ENCODE data around the gene PFDN1. TPM values are rescaled to one million over a fixed set of nuclear protein-coding genes. Genes with fewer than 3 reads are reported as not detected.
A peak's percentile ranks its signal among the peaks of the same experiment; 100 is the strongest.

Gene PFDN1
- total and polyA plus RNA-seq, 2 experiments from 2014 or later, result 84.1 to 98.0 TPM

GRCh38 chr5:140243706-140244250 lies 59.1 kb downstream of the PFDN1 start:
- DNase-seq (ENCODE audit: low spot score), result no peak
- no peak for TF ChIP-seq CTCF (IDR thresholded peaks at IDR 0.05; ENCODE audit: poor library complexity)
- no peak for TF ChIP-seq EZH2 (IDR thresholded peaks at IDR 0.05; ENCODE audit: borderline replicate concordance)
- no peak for TF ChIP-seq EZH2phosphoT487 (IDR thresholded peaks at IDR 0.05; ENCODE audit: low read depth, severe bottlenecking, unreplicated experiment)
- 96% methylated on average over 4 of the region's 4 CpGs for WGBS (ENCODE audit: low lambda C conversion rate, missing lambda C conversion rate)

GRCh38 chr5:140242890-140243585 lies 59.9 kb downstream of the PFDN1 start:
- Histone ChIP-seq H3K9me2 (replicated peaks; ENCODE audit: insufficient read depth) (no peaks in the 10 kb centered on the region), H3K36me3 (replicated peaks; ENCODE audit: insufficient read depth, low read depth) (no peaks in the 10 kb centered on the region), H2AFZ (no peak overlapping the region), H3K9me3 (ENCODE audit: low read depth) (no peaks in the 10 kb centered on the region), H4K20me1 (ENCODE audit: insufficient read depth, poor library complexity, severe bottlenecking) (peaks cover 10% of the 10 kb centered on the region), H3K27me3 (no peaks in the 10 kb centered on the region), H3K4me1 (ENCODE audit: insufficient read depth) (peaks cover 27% of the 10 kb centered on the region), H3K4me3 (no peak overlapping the region), H3K27ac (peak overlapping the region; percentile 91), H3K79me2 (peaks cover 11% of the 10 kb centered on the region), H3K4me2 (no peak overlapping the region)
- no peak for DNase-seq (ENCODE audit: low spot score)
- 92% methylated on average over 4 of the region's 4 CpGs for WGBS (ENCODE audit: low lambda C conversion rate, missing lambda C conversion rate)
- TF ChIP-seq EZH2phosphoT487 (IDR thresholded peaks at IDR 0.05; ENCODE audit: low read depth, severe bottlenecking, unreplicated experiment) (no peak), EZH2 (IDR thresholded peaks at IDR 0.05; ENCODE audit: borderline replicate concordance) (no peak), CTCF (IDR thresholded peaks at IDR 0.05; ENCODE audit: poor library complexity) (no peak)

More at GRCh38 chr5:140243706-140244250, 59.1 kb downstream of the PFDN1 start:
- H3K27ac ChIP-seq, result peak overlapping the region; percentile 22
- H3K27me3 ChIP-seq, result no peaks in the 10 kb centered on the region
- peaks cover 10% of the 10 kb centered on the region for H4K20me1 ChIP-seq (ENCODE audit: insufficient read depth, poor library complexity, severe bottlenecking)
- no peak overlapping the region for H3K4me2 ChIP-seq
- peaks cover 27% of the 10 kb centered on the region for H3K4me1 ChIP-seq (ENCODE audit: insufficient read depth)
- H3K79me2 ChIP-seq, result peaks cover 16% of the 10 kb centered on the region
- H3K36me3 ChIP-seq (replicated peaks; ENCODE audit: insufficient read depth, low read depth), result no peaks in the 10 kb centered on the region
- H3K9me2 ChIP-seq (replicated peaks; ENCODE audit: insufficient read depth), result no peaks in the 10 kb centered on the region
- H3K4me3 ChIP-seq, result no peak overlapping the region
- no peak overlapping the region for H2AFZ ChIP-seq
- H3K9me3 ChIP-seq (ENCODE audit: low read depth), result no peaks in the 10 kb centered on the region

DNA sequence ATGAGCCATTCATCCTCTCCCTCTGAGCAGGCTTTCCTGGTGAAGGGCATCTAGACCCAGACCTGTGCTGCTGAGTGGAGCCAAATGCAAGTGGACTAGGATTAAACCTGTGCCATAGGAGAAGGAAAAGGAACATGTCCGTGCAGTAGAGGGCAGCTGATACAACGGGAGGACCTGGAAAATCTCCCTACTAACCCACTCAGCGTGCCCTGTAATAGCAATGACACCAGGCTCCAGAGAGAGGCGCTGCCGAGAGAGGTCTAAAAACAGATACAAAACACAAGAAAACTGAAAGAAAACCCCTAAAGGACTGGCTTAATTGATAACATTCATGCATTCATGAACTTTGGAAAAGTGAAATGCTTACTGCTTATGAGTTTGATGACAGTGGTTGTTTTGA lies 60.8 kb downstream of the PFDN1 start:
- H3K27ac ChIP-seq, result peak overlapping the region; percentile 91
- peaks cover 27% of the 10 kb centered on the region for H3K4me1 ChIP-seq (ENCODE audit: insufficient read depth)
- peaks cover 7% of the 10 kb centered on the region for H3K79me2 ChIP-seq
- H3K36me3 ChIP-seq (replicated peaks; ENCODE audit: insufficient read depth, low read depth), result no peaks in the 10 kb centered on the region
- TF ChIP-seq EZH2phosphoT487 (IDR thresholded peaks at IDR 0.05; ENCODE audit: low read depth, severe bottlenecking, unreplicated experiment) (no peak), CTCF (IDR thresholded peaks at IDR 0.05; ENCODE audit: poor library complexity) (no peak), EZH2 (IDR thresholded peaks at IDR 0.05; ENCODE audit: borderline replicate concordance) (no peak)
- DNase-seq (ENCODE audit: low spot score), result no peak
- no peak overlapping the region for H3K4me3 ChIP-seq
- no peaks in the 10 kb centered on the region for H3K9me3 ChIP-seq (ENCODE audit: low read depth)
- peaks cover 3% of the 10 kb centered on the region for H4K20me1 ChIP-seq (ENCODE audit: insufficient read depth, poor library complexity, severe bottlenecking)
- H3K9me2 ChIP-seq (replicated peaks; ENCODE audit: insufficient read depth), result no peaks in the 10 kb centered on the region
- H3K4me2 ChIP-seq, result no peak overlapping the region
- H3K27me3 ChIP-seq, result no peaks in the 10 kb centered on the region
- WGBS (ENCODE audit: low lambda C conversion rate, missing lambda C conversion rate), result 86% methylated on average over 5 of the region's 5 CpGs
- H2AFZ ChIP-seq, result no peak overlapping the region

Data from hepatocyte (in vitro differentiated cells).